HG02870 (cell line): ENCODE data around the gene TOMM34.

Source experiments
- ATAC-seq: cut with Tn5 transposase; IDR thresholded peaks from one replicate; pipeline ENCODE4 v1.9.1; 2021; ENCODE audit warnings: mild to moderate bottlenecking, moderate library complexity; ENCODE audit not compliant: unreplicated experiment

Gene TOMM34

DNA sequence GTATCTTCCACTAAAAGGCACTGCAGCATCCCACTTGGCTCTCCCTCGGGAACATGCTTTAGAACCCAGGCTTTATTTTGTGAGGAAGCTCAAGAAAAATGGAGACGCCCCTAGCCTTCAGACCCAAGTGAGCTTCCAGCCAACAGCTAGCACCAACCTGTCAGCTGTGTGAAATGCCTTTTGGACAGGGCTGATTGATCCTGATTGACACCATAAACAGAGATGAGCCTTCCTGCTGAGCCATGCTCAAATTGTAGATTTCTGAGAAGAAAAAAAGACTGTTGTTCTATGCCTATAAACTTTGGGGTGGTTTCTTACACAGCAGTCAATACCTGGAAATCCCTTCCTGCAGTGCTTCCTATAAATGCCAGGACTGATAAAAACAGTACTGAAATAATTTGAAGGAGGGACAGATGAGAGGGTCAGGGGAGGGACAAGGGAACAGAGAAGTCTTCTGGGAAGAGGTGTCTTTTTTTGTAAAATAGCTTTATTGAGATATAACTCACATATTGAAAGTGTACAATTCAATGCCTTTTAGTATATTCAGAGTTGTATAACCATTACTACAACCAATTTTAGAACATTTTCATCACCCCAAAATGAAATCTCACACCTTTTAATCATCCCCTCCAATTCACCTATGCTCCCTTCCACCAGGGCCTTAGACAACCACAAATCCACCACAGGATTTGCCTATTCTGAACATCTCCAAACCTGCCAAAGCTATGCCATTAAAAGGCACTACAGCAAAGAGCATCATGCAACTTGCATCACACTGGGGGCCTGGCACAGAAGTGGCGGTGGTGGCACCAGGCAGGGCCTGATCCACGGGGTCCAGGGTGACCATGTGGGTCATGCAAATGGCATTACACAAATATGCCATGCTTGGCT is 3.4 kb upstream of the TOMM34 start:
- ATAC-seq: no peak

DNA sequence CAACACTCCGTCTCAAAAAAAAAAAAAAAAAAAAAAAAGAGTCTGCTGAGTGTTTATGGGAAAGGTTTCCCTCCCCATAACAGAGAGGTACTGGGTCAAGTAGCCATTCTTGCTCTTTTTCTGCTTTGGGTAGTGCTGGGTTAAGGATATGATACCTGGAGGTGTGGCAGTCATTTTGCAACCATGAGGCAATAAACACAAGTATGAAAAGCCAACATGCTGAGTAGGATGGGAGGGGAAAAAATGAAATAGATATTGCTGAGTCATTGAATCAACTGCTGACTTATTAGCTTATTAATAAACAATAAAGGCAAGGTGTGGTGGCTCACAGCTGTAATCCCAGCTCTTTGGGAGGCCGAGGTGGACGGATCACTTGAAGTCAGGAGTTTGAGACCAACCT is 2.3 kb upstream of the TOMM34 start:
- no peak for ATAC-seq

DNA sequence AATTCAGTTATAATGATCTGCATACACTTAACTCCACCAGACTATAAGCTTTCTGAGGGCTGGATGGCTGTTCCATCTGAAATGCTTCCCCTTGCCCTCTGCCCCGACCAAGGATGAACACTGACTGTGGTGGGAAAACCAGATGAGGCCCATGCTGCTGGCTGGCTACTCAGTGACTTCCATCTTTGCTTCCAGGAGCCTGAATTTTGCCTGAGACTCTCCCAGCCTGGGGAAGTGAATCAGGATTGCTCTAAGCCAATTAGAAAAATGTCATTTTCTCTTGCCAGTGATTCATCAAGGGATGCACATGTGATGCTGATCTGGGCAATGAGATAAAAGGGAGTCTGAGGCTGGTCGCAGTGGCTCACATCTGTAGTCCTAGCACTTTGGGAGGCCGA is 1.7 kb upstream of the TOMM34 start:
- ATAC-seq: no peak

DNA sequence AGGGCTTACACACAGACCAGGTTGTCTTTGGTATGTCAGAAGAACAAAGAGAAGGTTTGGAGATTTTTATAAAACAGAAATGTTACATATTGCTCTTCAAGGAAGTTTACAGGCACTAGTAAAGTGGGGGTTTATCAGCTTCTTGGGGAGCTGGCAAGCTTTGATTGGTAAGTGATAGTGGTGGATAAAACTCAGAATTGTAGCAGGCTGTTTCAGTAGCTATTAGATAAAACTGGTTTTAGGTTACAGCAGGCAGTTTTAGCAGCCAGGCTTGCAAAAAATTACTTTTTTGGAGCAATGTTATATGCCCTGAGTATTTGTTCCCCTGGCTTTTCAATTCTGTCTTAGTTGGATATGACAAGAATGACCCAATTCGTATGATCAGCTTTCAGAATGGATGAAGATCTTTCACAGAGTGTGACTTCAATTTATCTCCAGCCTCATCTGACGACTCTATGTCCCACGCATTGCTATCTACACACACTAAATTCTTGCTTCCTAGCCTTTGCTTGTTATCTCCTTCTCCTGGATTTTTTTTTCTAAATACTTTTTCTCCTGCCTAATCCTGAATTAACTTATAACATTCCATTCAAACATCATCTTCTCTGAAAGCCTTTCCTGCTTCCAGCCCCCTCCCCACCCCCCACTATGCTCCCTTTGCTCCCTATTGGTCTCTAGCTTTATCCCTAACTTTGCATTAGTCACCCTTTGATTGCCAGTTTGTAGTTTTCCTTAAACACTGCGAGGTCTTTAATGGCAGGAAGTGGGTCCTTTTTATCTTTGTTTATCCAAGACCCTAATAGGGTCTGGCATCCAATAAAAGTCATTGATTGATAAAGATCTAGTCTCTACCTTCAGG is 1.0 kb upstream of the TOMM34 start:
- no peak for ATAC-seq

DNA sequence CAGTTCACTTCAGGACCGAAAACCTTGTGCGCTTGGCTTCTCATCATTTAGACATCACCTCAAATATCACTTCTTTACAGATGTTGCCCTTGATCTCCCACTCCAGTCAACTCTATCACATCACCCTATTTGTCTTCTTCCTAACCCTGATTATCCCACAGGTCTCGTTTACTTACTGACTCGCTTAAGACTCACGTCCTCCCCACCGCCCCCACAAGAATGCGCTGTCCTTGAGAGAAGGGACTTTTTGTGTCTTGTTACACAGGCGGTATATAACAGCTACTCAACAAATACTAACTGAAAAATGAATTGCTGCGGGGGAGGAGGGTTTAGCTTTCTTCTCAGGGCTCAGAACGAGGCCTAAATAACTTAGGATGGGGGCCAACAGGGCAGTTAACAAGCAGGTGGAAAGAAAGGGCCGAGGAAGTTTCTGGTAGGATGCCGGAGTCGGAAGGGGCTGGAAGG is 527 bp downstream of the TOMM34 start:
- ATAC-seq: peak; percentile 36

DNA sequence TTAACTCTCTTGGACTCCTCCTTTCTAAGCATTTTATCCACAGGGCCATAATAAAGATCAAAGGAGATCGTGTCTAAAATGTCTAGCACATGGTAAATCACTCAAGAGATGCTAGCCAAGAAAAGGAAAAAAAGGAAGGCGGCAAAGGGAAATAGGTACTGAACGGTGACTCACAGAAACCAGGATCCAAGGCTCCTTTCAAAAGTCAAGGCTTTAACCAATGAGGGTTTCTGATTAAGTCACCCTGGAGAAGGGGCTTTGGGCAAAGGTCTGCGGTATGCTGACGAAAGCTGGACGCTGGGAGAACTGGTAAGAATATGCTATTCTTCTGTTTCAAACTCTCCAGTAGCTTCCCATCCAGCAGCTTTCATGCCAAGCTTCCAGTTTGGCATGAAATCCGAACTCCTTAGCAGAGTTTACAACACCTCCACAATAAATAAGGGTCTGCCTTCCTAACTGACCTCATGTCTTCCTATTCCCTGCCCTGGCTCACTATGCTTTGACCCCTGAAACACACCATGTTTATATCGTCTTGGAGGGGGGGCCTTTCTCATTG is 1.0 kb downstream of the TOMM34 start:
- no peak for ATAC-seq

DNA sequence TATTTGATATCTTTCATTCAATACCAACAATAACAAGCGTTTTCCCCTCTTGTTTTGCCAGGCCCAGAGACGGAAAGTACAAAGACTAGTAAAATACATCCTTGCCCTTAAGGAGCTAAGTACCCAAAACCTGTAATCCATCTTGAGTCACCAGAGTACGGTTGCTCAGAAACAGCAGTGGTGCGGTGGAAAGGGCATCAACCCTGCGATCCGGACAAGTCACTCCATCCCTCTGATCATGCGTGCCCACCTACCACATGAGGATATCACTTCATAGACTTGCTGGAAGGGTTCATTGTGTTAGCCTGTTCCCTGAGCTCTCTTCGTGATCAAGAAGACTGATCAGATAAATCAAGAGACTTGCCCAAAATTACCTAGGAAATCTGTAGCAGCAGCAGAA is 1.9 kb downstream of the TOMM34 start:
- ATAC-seq: no peak

DNA sequence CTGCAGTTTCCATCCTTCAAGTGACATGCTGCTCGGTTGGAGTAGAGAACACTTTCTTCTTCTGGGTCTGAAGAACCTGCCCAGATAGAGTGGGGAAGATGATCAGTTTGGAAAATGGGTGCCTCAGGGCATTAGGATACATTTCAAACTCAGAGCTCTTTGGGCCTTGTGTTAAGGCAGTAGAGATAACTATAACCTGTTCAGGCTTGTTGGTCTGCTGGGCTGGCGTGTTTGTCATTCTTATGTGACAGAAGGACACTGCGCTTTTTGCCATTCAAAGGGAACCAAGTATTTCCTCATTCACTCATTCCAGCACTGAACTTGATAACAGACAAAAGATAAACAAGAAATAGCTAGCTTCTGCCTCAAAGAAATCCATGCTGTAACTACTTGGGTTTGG is 3.8 kb downstream of the TOMM34 start:
- ATAC-seq: no peak

DNA sequence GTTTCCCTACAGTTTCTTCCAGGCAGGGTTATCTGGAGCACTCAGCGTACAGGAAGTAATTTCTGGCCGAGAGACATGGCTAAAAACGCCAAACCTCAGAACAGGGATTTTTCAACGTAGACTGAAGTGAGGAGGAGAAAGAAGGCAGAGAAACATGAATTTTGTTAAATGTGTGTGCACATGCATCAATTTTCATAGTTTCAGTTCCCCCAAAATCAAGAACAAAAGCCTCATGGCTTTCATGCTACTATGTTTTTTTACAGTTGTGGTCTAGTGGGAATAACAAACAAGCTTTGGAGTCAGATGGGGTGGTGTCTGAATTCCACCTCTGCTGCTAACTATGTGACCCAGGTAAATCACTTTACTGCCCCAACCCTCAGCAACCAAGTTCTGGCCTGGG is 4.9 kb downstream of the TOMM34 start:
- ATAC-seq: no peak

DNA sequence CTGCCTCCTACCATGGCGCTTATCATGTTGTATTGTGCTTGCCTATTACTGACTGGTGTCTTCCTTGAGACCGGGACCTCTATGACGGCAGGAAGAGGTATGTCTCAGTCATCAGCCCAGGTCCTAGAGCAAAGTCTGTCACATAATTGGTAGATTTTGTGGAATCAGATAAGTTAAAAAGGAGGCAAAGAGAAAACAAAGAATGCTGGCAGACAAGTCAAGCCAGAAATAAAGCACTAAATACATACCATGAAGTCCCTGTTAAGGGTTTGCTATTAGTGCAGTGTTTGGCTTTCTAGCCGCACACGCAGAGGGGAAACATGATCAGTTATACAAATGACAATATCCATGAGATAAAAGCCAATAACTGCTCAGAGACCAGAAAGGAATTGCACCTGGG is 6.0 kb downstream of the TOMM34 start:
- no peak for ATAC-seq

DNA sequence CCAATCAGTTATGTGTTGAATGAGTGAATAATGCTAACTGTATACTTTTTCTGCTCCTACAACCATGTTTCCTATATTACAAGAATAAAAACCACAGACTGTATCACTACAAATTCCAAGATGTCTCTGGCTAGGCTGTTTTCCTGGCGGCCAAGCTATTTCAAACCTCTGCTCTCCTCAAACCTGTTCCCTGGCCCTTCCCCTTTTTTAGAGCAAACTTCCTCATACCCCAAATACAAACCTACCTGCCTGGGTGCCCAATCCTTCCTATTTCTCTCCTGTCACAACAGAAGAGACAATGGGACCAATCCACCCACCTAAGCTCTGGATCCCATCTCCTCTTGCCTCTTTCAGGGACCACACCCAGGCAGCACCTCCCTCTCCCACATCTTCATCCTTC is 7.5 kb downstream of the TOMM34 start:
- no peak for ATAC-seq

DNA sequence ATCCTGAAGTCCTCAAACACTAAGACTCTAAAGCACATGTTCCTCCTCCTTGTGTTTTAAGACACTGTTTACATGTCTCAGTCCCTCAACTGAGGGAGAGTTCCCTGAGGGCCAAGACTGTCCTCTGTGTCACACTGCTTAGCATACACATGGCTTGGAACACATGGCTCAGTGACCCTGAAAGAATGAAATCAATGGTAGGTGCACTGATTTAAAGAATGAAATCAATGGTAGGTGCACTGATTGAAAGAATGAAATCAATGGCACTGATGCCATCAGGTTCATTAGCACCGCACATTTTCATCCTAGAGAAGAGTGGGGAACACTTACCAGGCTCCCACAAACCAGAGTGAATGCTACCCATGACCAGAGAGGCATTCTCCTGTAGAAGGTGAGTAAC is 9.8 kb downstream of the TOMM34 start:
- ATAC-seq: no peak

DNA sequence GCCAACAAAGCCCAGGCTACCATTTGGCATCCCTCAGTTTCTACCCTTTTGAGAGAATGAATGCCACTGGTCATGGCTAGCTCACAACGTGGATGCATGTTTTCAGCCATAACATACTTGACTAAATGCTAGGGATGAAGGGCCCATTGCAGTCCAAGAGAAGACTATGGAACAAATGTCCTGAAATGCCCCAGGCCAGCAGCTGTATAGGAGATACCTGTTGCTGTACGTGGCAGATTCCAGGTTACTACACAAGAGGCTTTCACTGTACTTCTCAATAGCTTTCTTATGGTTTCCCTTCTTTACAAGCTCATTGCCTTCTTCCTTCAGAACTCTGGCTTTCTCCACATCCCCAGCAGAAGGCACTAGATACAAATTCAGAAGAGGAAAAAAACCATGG is 11.7 kb downstream of the TOMM34 start:
- ATAC-seq: no peak

DNA sequence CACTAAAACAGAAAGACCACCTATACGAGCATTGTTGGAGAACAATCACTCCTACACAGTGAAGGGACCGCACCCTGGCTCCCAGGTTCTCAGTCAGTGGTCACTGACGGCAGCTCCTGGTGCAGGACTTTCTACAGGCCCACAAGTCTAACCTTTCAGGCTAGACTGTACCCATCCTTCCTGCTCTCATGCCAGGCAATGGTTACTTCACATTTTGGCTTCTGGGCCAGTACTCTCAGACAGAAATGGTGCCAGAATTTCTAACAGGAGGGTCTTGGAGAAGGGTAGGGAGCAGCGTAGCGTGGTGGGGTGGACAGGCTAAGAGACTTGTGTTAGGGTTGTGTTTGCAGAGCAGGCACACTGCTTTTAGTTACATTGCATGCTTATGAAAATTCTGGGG is 12.1 kb downstream of the TOMM34 start:
- no peak for ATAC-seq

DNA sequence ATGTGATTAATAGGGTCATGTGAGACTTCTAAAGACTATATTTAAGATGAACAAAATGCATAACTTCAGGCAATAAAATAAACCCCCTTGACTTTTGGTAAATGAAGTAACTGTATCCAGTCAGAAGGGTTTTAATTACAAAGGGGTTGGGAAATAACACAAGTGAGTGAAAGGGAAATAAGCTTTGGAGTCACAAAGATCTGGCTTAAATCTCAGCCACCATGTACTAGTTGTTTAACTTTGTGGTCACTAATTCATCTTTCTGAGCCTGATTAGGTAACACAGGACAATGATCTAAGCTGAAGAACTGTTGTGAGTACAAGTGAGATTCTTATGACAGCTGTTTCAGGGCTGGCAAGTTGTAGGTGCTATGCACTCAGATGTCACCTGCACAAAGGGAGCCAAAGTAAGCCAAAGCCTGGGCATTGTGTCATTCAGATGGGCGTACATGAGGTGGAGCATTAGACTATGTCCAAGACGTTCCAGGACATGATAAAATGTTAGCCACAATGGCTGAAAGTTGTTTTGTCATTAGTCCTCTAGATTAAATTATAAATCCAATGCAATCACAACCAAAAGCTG is 13.8 kb downstream of the TOMM34 start:
- no peak for ATAC-seq

DNA sequence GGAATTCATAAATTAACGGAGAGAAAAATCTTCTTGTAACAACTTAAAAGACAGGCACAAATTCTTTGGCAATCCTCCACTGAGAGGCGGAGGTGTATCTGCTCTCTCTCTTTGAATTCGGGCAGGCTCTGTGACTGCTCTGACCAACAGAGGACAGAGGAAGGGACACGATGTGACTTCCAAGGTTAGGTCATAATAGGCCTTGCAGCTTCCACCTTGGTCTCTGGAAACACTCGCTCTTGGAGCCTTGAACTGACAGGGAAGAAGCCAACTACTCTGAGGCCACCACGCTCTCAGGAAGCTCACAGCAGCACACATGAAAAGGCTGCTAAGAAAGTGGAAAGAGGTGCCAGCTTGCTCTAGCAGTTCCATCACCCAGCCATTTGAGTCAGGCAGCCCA is 14.9 kb downstream of the TOMM34 start:
- ATAC-seq: no peak

DNA sequence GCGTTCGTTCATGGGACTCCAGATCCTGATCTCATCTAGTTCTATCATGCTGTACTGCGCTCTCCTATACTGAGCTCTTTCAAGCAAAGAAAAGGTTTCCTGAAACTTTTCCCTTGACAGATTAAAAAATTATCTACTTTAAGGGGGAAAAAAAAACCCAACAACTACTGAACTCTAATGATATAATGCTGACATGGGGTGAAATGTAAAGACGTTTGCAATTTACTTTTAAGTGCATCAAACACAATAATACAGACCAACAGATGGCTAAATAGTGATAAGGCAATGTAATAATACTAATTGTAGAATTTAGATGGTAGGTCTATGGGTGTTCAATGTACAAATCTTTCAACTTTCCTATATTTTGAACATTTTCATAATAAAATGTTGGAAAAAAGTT is 16.4 kb downstream of the TOMM34 start:
- ATAC-seq: no peak

DNA sequence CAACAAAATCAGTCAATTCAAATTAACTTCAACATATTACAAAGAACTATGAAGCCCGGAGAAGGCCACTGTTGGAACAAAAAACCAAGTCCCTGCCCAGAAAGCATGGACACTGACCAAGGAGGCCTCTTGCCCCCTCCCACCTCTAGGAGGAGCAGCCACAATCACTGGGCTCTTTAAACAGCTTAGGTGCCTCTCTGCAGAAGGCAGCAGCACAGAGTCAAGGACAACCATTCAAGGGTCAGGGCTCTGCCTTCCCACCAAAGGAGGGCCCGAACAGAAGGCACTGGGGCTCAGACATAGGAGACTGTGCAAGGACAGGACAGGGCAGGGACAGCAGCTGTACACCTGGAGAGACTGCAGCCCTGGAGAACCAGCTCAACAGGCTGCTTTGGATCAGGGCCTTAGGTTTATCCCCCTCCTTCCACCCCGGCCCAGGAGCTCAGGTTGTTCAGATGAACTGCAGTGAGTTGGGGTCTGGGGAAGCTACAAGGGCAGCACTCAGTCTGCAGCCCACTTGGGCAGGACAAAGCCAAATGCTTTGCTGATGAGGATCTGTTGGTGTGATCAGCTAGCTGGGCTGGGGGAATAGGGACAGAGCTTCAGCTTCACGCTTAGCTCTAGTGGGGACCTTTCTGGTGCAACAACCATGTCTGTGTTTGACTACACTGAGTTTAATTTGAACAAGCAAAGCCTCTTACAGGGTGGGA is 17.8 kb downstream of the TOMM34 start:
- no peak for ATAC-seq

DNA sequence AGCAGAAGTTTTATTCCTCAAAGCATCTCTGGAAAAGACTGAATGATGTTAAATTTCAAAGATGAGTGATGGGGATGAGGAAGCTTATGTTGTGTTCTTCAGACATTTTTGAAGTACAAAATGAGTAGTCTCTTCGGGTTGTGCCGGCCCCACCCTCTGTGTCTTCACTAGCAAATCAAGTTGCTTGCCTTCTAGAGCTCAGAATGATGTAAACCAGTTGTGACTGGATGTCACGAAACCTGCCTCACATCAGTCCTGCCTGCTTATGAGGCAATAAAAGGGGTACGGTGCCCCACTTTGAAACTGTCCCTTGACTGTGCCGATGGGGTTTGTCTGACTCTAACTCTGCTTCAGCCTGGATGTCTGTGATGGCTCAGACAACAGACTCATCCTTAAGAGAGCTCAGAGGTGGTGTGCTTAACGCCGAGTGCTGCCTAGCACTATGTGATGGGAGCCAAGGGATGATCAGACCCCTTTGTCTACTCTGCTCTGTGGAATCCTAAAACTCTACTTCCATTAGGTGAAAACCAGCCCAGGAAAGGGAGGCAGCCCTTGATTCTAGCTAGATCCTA is 19.0 kb downstream of the TOMM34 start:
- ATAC-seq: no peak

DNA sequence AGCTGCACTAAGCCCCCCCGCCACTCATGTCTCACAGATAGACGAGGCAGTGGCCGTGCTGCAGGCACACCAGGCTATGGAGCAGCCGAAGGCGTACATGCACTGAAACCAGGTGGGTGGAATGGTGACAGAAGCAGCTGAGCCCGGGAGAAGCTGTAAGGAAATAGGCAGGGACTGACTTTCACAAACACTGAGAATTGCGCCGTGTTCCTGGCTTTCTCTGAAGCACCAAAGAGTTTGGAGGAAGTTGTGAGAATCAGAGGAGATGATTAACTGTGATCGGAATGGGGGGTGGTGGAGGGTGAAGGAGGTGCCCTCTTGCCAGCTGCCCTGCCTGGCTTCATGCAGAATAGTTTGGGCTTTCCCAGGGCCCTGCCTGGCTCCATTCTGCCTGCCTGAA is 21.6 kb downstream of the TOMM34 start:
- no peak for ATAC-seq
